Measurements from ENCODE around the gene FAM81B.

The FAM81B gene

DNA sequence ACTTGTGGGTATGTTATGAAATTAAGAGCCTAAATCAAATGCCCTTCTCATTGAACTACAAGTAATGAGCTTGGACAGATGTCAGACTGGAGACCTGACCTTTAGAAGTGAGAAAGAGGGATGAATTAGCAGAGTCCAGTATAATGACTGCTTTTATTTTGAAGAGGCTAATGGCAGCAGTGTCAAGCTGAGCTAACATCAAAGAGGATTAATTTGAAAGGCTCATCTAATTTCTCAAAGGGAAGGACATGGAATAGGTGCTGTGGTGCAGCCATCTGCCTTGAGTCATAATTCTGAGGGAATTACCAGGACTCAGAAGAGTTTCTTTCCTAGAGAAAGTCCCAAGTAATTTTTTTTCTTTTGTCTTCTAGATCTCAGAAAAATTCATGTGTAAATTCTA lies 57.6 kb downstream of the FAM81B start:
- Histone ChIP-seq H3K4me3 (no peak overlapping the region), H4K20me1 (no peaks in the 10 kb centered on the region), H3K27ac (no peak overlapping the region), H3K4me1 (peaks cover 21% of the 10 kb centered on the region), H3K27me3 (no peaks in the 10 kb centered on the region), H3K9ac (no peak overlapping the region), H3K9me3 (no peaks in the 10 kb centered on the region), H3K4me2 (no peak overlapping the region), H3K36me3 (no peaks in the 10 kb centered on the region)
- TF ChIP-seq Cebpa-rat (IDR thresholded peaks at IDR 0.05): no peak

DNA sequence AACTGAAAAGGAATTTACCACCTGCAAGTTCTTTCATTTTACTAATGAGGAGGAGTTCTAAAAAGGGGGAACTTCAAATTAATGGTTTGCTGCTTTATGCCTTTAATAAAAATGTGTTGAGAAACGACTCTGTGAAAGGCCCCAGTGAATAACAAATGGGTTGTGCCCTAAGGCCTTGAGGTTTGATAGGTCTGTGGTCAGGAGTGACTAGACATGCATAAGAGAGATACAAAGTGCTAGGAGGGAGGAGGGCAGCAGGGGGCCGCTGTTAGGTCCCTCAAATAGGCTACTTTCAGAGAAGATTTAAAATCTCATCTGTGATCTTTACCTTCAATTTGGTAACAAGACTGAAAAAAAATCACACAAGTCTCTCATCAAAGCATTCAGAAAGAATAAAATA lies 58.3 kb downstream of the FAM81B start:
- TF ChIP-seq Cebpa-rat (IDR thresholded peaks at IDR 0.05): no peak
- Histone ChIP-seq H3K9ac (no peak overlapping the region), H3K4me3 (no peak overlapping the region), H4K20me1 (no peaks in the 10 kb centered on the region), H3K9me3 (no peaks in the 10 kb centered on the region), H3K36me3 (no peaks in the 10 kb centered on the region), H3K27me3 (no peaks in the 10 kb centered on the region), H3K4me1 (peaks cover 21% of the 10 kb centered on the region), H3K4me2 (no peak overlapping the region), H3K27ac (no peak overlapping the region)

DNA sequence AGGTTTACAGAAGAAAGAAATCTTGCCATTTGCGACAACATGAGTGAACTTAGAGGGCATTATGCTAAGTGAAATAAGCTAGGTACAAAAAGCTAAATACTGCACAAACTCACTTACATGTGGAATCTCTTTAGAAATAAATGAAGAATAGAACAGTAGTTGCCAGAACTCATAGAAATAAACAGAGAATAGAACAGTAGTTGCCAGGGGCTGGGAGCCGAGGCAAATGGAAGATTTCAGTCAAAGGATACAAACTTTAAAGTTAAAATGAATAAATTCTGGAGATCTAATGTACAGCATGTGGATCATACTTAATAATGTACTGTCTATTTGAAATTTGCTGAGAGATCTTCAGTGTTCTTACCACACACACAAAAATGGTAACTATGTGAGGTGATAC lies 63.4 kb downstream of the FAM81B start:
- Histone ChIP-seq H3K27ac (no peak overlapping the region), H3K36me3 (no peaks in the 10 kb centered on the region), H3K9me3 (no peaks in the 10 kb centered on the region), H3K27me3 (no peaks in the 10 kb centered on the region), H3K4me3 (no peak overlapping the region), H3K4me2 (no peak overlapping the region), H3K4me1 (no peaks in the 10 kb centered on the region), H4K20me1 (no peaks in the 10 kb centered on the region), H3K9ac (no peak overlapping the region)
- no peak for TF ChIP-seq Cebpa-rat (IDR thresholded peaks at IDR 0.05)

DNA sequence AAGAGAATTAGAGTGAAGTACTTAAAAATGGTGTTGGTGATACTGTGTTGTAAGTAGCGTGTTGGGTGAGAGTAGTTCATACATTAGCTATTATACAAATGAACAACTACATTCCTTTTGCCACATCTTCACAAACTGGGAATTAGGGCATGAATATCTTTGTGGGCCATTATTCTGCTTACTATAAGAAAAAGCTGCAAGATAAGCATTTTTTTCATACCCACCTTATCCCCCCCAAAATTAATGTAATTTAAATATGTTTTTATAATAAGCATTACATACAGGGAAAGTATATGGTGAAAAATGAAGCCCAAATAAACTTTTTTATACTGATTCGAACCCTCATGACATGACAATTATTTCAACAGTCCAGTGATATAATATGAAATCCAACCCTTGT lies 69.5 kb downstream of the FAM81B start:
- Histone ChIP-seq H3K4me2 (no peak overlapping the region), H3K36me3 (peaks cover 43% of the 10 kb centered on the region), H3K9ac (no peak overlapping the region), H3K9me3 (no peaks in the 10 kb centered on the region), H3K27me3 (no peaks in the 10 kb centered on the region), H3K27ac (no peak overlapping the region), H3K4me1 (no peaks in the 10 kb centered on the region), H4K20me1 (no peaks in the 10 kb centered on the region), H3K4me3 (no peak overlapping the region)
- no peak for TF ChIP-seq Cebpa-rat (IDR thresholded peaks at IDR 0.05)

DNA sequence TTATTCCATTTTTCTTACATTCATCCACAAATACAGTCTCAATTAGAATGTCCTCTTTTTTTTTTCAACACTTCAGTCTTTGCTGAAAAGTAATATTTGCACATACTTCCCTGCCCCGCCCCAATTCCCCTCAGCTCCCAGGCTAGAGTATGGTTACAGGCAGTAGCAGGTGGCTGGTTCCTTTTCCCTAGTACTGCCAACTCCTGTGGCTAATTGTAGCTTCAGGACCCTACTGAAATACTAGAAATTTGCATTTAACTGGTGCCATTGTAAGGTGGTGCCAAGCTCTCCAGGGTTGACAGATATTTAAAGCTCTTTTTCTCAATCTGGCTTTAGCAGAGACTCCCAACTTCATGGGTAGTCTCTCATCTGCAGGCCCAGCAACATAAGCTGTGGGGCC lies 80.3 kb downstream of the FAM81B start:
- peaks cover 62% of the 10 kb centered on the region for H3K36me3 ChIP-seq

DNA sequence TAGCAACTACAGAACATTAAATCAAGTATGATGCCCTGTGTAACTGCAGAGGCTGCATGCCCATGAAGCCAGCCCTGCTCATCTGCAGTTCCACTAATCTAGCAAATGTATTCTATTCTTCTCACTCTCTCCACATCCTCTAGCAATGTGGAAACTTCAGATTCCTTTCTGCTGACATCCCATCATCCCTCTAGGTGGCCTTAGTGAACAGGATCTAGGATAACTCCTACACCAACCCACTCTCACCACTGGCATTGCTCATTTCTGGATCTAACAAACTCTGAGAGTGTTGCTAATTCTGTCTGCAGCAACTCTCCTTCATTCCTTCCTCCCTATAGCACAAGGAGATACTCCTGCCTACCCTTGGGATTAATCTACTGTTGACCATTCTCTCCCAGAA lies 80.8 kb downstream of the FAM81B start:
- Histone ChIP-seq H3K4me2 (no peak overlapping the region), H3K36me3 (peaks cover 64% of the 10 kb centered on the region), H3K4me1 (no peaks in the 10 kb centered on the region), H3K9ac (no peak overlapping the region), H4K20me1 (peaks cover 6% of the 10 kb centered on the region; the same call in 1 of the 2 replicates), H3K27ac (no peak overlapping the region), H3K9me3 (no peaks in the 10 kb centered on the region), H3K27me3 (no peaks in the 10 kb centered on the region), H3K4me3 (no peak overlapping the region)
- TF ChIP-seq Cebpa-rat (IDR thresholded peaks at IDR 0.05): no peak

More for the DNA sequence above, 80.3 kb downstream of the FAM81B start:
- Histone ChIP-seq H3K27me3 (no peaks in the 10 kb centered on the region), H3K9me3 (no peaks in the 10 kb centered on the region), H3K4me3 (no peak overlapping the region), H3K27ac (no peak overlapping the region), H3K4me1 (no peaks in the 10 kb centered on the region), H3K4me2 (no peak overlapping the region), H4K20me1 (peaks cover 6% of the 10 kb centered on the region; the same call in 1 of the 2 replicates), H3K9ac (no peak overlapping the region)
- no peak for TF ChIP-seq Cebpa-rat (IDR thresholded peaks at IDR 0.05)

DNA sequence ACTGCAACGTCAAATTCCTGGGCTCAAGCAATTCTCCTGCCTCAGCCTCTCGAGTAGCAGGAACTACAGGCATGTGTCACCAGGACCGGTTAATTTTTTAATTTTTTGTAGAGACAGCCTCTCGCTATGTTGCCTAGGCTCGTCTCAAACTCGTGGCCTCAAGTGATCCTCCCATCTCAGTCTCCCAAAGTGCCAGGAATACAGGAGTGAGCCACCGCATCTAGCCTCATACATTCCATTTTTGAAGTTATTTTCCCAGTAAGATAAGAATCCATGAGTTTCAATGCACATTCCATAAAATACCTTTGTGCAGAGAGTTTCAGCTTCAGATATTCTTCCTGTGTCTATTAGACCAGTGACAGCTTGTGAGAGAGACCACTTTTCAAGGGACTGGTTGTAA lies 93.3 kb downstream of the FAM81B start:
- Histone ChIP-seq H4K20me1 (no peaks in the 10 kb centered on the region), H3K36me3 (peaks cover 92% of the 10 kb centered on the region), H3K9me3 (peaks cover 27% of the 10 kb centered on the region), H3K4me3 (no peak overlapping the region), H3K27ac (no peak overlapping the region), H3K4me2 (no peak overlapping the region), H3K4me1 (no peaks in the 10 kb centered on the region), H3K9ac (no peak overlapping the region), H3K27me3 (no peaks in the 10 kb centered on the region)
- no peak for TF ChIP-seq Cebpa-rat (IDR thresholded peaks at IDR 0.05)

DNA sequence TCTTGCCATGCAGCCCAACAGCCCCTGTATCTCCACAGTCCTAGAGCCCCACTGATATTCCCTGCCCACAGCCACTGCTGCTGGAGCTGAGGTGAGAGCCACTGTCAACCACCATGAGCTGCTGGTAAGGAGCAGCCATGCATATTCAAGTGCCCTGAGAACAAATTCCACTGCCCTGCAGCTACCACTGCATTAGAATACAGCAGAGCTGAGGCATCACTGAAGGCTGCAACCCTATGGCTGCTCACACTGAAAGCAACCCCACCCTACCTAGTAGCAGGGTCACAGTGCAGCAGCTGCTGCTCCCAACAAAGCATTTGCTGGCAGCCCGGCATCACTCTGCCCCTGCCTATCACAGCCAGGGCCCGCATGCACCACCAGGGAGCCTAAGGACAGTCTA lies 95.0 kb downstream of the FAM81B start:
- no peaks in the 10 kb centered on the region for H4K20me1 ChIP-seq
- H3K27ac ChIP-seq: no peak overlapping the region
- no peak overlapping the region for H3K4me2 ChIP-seq
- peaks cover 92% of the 10 kb centered on the region for H3K36me3 ChIP-seq
- no peaks in the 10 kb centered on the region for H3K4me1 ChIP-seq
- no peak for TF ChIP-seq Cebpa-rat (IDR thresholded peaks at IDR 0.05)
- no peak overlapping the region for H3K9ac ChIP-seq
- no peaks in the 10 kb centered on the region for H3K27me3 ChIP-seq
- H3K9me3 ChIP-seq: peaks cover 29% of the 10 kb centered on the region
- no peak overlapping the region for H3K4me3 ChIP-seq

DNA sequence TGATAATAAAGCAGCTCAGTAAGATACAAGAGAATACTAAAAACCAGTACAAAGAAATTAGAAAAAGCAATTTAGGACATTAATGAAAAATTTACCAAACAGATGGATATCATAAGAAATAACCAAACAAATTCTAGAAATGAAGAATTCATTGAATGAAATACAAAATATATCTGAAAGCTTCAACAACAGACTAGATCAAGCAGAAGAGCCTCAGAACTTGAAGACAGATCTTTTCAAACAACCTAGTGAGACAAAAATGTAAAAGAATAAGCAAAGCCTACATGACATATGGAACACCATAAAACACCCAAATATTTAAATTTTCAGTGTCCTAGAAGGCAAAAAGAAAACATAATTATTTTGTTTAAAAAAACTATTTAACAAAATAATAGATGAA lies 96.7 kb downstream of the FAM81B start:
- Histone ChIP-seq H3K27me3 (no peaks in the 10 kb centered on the region), H3K4me2 (no peak overlapping the region), H3K9me3 (peaks cover 27% of the 10 kb centered on the region), H3K27ac (no peak overlapping the region), H3K4me1 (no peaks in the 10 kb centered on the region), H3K4me3 (no peak overlapping the region), H3K9ac (no peak overlapping the region), H4K20me1 (no peaks in the 10 kb centered on the region), H3K36me3 (peaks cover 83% of the 10 kb centered on the region)
- TF ChIP-seq Cebpa-rat (IDR thresholded peaks at IDR 0.05): no peak
